ENCODE data around the gene PRKD1.

GRCh38 chr14:29763342-29763858 is 164.2 kb downstream of the PRKD1 start:
- TF ChIP-seq ZNF274 (IDR thresholded peaks at IDR 0.05; ENCODE audit: low read depth, low read length) (no peak), YY1 (IDR thresholded peaks at IDR 0.05; ENCODE audit: insufficient read depth, insufficient read length) (no peak), SUZ12 (IDR thresholded peaks at IDR 0.05; ENCODE audit: extremely low read depth, insufficient read depth, insufficient read length) (no peak)
